Progenitor cell of endocrine pancreas (in vitro differentiated cells): ENCODE results near the gene MMEL1. TPM values are rescaled to one million over a fixed set of nuclear protein-coding genes. Genes with fewer than 3 reads are reported as not detected.

Source experiments
- DNase-seq: peaks from one replicate; pipeline ENCODE4 v3.0.0; 2021; ENCODE audit warnings: low spot score; ENCODE audit not compliant: unreplicated experiment
- H3K27ac Mint-ChIP-seq: 2 replicates; pipeline ENCODE4 v1.8.0; 2021; ENCODE audit warnings: mild to moderate bottlenecking, moderate library complexity, mixed read lengths
- H3K27me3 Mint-ChIP-seq: 2 replicates; pipeline ENCODE4 v1.8.0; 2021; ENCODE audit warnings: mixed read lengths
- H3K36me3 Mint-ChIP-seq: 2 replicates; pipeline ENCODE4 v1.8.0; 2022; ENCODE audit warnings: mixed read lengths; ENCODE audit not compliant: insufficient read depth
- H3K4me1 Mint-ChIP-seq: 2 replicates; pipeline ENCODE4 v1.8.0; 2021; ENCODE audit warnings: low read depth, mixed read lengths
- H3K4me3 Mint-ChIP-seq: 2 replicates; pipeline ENCODE4 v1.8.0; 2021; ENCODE audit warnings: low read depth, mild to moderate bottlenecking, moderate library complexity, mixed read lengths
- H3K9me3 Mint-ChIP-seq: 2 replicates; pipeline ENCODE4 v1.8.0; 2021; ENCODE audit warnings: low read depth, mixed read lengths
- CTCF ChIP-seq: fragments of 200-600 bp; sonication (generic); IDR thresholded peaks from one replicate; pipeline ENCODE4 v1.5.0; 2021; ENCODE audit warnings: antibody characterized with exemption, mild to moderate bottlenecking; ENCODE audit not compliant: unreplicated experiment
- total RNA-seq: library from RNA; stranded (reverse); gene quantifications from 2 replicates; pipeline ENCODE4 v1.2.1, GENCODE V29; 2021

The MMEL1 gene
- total RNA-seq, 1 donor from 2014 or later, result 0.93 TPM

- Mint-ChIP-seq H3K36me3 (peaks cover 5% of the 10 kb centered on the region), H3K4me1 (no peaks in the 10 kb centered on the region), H3K4me3 (no peak overlapping the region), H3K27ac (no peak overlapping the region), H3K27me3 (peaks cover 7% of the 10 kb centered on the region), H3K9me3 (peaks cover 5% of the 10 kb centered on the region)
- TF ChIP-seq CTCF, result no peak
- DNase-seq, result no peak
Measured at GRCh38 chr1:2595261-2595811, 37.5 kb downstream of the MMEL1 start.

- H3K36me3 Mint-ChIP-seq, result peaks cover 5% of the 10 kb centered on the region
- H3K4me3 Mint-ChIP-seq, result no peak overlapping the region
- TF ChIP-seq CTCF, result no peak
- H3K9me3 Mint-ChIP-seq, result peaks cover 5% of the 10 kb centered on the region
- H3K4me1 Mint-ChIP-seq, result no peaks in the 10 kb centered on the region
- peaks cover 7% of the 10 kb centered on the region for H3K27me3 Mint-ChIP-seq
- no peak overlapping the region for H3K27ac Mint-ChIP-seq
- DNase-seq, result no peak
Measured at GRCh38 chr1:2594641-2595131, 38.1 kb downstream of the MMEL1 start.

DNA sequence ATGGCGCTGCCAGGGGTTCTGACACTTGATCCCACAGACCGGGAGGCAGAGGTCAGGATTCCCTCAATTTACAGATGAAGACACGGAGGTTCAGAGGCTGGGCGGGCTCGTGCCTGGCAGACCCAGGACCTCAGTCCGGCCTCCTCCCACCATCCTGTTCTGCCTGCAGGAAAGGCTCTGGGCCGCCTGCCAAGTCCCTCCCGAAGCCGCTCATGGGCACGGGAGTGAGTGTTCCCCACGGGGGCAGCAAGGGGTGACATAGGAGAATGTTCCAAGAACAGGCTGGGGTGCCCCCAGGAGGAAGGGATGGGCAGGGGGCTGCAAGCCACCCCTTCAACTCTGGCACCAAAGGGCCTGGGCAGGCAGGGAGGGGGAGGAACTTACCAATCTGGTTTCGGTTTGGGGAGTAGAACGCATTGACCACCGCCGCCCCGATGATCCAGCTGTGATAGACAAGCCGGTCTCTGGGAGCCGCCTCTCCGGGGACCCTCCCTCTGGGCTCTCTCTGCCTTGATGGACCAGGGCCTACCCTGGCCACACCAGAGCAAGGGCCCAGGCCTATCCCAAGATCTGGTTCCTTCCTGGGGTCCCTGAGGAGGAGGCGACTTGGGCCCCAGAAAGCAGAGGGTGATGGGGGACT is 38.7 kb downstream of the MMEL1 start:
- no peak for TF ChIP-seq CTCF
- H3K4me3 Mint-ChIP-seq, result no peak overlapping the region
- peaks cover 5% of the 10 kb centered on the region for H3K9me3 Mint-ChIP-seq
- no peak for DNase-seq
- no peaks in the 10 kb centered on the region for H3K4me1 Mint-ChIP-seq
- no peak overlapping the region for H3K27ac Mint-ChIP-seq
- peaks cover 7% of the 10 kb centered on the region for H3K27me3 Mint-ChIP-seq
- peaks cover 7% of the 10 kb centered on the region for H3K36me3 Mint-ChIP-seq

DNA sequence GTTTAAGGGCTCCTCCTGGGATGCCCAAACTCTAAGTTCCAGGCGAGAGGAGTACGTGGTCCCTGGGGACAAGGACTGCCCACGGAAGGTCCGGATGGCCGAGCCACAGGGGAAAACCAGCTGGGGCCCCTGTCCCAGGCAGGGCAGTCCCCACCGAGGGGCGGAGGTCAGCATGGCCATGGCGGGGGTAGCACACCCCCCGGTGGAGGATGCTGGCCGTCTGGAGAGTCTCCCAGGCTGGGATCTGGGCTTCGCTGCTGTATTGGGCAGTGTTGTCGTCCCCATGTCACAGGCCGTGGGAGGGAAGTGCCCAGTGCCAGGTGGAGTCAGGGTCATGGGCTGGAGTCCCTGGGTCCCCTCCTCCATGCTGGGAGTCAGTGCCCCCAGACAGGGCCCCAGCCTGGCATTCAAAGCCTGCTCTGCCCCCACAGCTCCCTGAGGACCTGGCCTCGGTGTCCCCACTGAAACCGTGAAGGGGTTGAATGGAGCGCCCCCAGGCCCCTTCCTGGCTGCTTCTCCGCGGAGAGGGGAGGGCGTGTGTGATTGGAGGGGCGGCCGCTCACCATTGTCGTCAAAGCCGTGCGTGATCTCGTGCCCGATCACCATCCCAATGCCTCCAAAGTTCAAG is 39.5 kb downstream of the MMEL1 start:
- Mint-ChIP-seq H3K9me3 (peaks cover under 1% of the 10 kb centered on the region), H3K4me3 (no peak overlapping the region), H3K36me3 (peaks cover 5% of the 10 kb centered on the region), H3K27ac (no peak overlapping the region), H3K4me1 (no peaks in the 10 kb centered on the region), H3K27me3 (peaks cover 4% of the 10 kb centered on the region)
- no peak for DNase-seq
- no peak for TF ChIP-seq CTCF

DNA sequence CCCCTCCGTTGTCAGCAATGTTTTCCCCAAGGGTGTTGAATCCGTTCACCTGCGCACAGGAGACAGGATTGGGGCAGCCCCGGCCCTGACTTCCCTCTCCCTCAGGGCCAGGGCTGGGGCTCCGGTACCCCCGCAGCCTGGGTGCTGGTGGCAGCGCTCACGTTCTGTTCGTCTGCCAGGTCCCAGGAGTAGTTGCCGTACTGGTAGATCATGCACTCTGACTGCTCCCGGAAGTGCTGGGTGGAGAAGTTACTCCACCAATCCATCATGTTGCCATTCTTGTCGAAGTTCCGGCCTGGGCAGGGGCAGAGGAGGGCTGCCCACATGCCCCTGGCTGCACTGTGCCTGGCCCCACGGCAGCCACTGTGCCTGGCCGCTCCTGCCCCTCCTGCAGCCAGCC is 40.1 kb downstream of the MMEL1 start:
- H3K27ac Mint-ChIP-seq, result no peak overlapping the region
- H3K27me3 Mint-ChIP-seq, result peaks cover 4% of the 10 kb centered on the region
- no peak for TF ChIP-seq CTCF
- no peak overlapping the region for H3K4me3 Mint-ChIP-seq
- no peak for DNase-seq
- H3K9me3 Mint-ChIP-seq, result no peaks in the 10 kb centered on the region
- peaks cover 5% of the 10 kb centered on the region for H3K36me3 Mint-ChIP-seq
- no peaks in the 10 kb centered on the region for H3K4me1 Mint-ChIP-seq
